ENCODE data around the gene SLC26A9.

DNA sequence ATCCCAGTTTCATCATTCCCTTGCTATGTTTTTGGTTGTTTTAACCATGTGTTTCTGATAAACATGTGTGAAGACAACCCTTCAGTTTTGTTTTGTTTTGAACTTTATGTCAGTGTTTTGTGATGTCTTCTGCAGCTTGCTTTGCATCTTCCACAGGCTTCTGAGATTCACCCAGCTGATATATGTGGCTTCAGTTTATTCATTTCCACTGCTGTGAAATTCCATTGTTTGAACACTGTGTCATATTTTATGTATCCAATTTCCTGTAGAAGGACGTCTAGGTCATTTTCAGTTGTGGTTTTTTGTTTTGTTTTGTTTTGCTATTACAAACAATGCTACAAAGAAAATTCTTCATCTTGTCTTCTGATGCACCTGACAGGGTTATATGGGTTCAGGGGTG is 27.2 kb upstream of the SLC26A9 start:
- TF ChIP-seq MBD2 (IDR thresholded peaks at IDR 0.05; ENCODE audit: borderline replicate concordance, low read depth): no peak
- TF ChIP-seq CBFB (CRISPR knock-in tag; IDR thresholded peaks at IDR 0.05): no peak
- TF ChIP-seq, protein P1, sequence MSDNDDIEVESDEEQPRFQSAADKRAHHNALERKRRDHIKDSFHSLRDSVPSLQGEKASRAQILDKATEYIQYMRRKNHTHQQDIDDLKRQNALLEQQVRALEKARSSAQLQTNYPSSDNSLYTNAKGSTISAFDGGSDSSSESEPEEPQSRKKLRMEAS (CRISPR knock-in tag; IDR thresholded peaks at IDR 0.05): no peak
- no peak for TF ChIP-seq POLR2A (conservative IDR thresholded peaks at IDR 0.05)
- no peak for TF ChIP-seq NR2C2 (CRISPR knock-in tag; IDR thresholded peaks at IDR 0.05)
- no peak for TF ChIP-seq NR2C2 (tag; IDR thresholded peaks at IDR 0.05)
- TF ChIP-seq RCOR1 (IDR thresholded peaks at IDR 0.05; ENCODE audit: borderline replicate concordance in 1 of 2, low read depth in 2 of 2, low read length in 2 of 2): no peak
- TF ChIP-seq ZBTB1 (CRISPR knock-in tag; IDR thresholded peaks at IDR 0.05; ENCODE audit: borderline replicate concordance, low read depth): no peak
- TF ChIP-seq, protein P2, sequence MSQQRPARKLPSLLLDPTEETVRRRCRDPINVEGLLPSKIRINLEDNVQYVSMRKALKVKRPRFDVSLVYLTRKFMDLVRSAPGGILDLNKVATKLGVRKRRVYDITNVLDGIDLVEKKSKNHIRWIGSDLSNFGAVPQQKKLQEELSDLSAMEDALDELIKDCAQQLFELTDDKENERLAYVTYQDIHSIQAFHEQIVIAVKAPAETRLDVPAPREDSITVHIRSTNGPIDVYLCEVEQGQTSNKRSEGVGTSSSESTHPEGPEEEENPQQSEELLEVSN (IDR thresholded peaks at IDR 0.05; ENCODE audit: borderline replicate concordance in 1 of 2, extremely low read depth in 1 of 2, insufficient read depth in 1 of 2, insufficient read length in 1 of 2, low read depth in 1 of 2, low read length in 1 of 2, poor library complexity in 1 of 2, severe bottlenecking in 1 of 2): no peak
- no peak for TF ChIP-seq RAD21 (CRISPR knock-in tag; conservative IDR thresholded peaks at IDR 0.05 in 1 of 2, IDR thresholded peaks at IDR 0.05 in 1 of 2)
- TF ChIP-seq HDAC2 (IDR thresholded peaks at IDR 0.05): no peak
- no peak for TF ChIP-seq JUN (IDR thresholded peaks at IDR 0.05; ENCODE audit: borderline replicate concordance, low read depth, low read length)
- no peak for TF ChIP-seq JUN (CRISPR knock-in tag; IDR thresholded peaks at IDR 0.05; ENCODE audit: borderline replicate concordance)
- no peak for TF ChIP-seq EP300 (IDR thresholded peaks at IDR 0.05; ENCODE audit: low read length)
- no peak for TF ChIP-seq POLR2AphosphoS2 (IDR thresholded peaks at IDR 0.05; ENCODE audit: low read length)
- TF ChIP-seq POLR2AphosphoS5 (IDR thresholded peaks at IDR 0.05; ENCODE audit: control insufficient read depth, insufficient read depth, low read depth, low read length): no peak
